Fibroblast of lung (primary cell): ENCODE results near the gene PROM2.

ENCODE experiments used
- EZH2 ChIP-seq: IDR thresholded peaks from 2 replicates; pipeline ENCODE4 v1.5.1; 2012; ENCODE audit warnings: low read length, control low read depth, mild to moderate bottlenecking; ENCODE audit errors: missing control alignments
- TF ChIP-seq, protein P1 (sequence below), 2 donors: IDR thresholded peaks in 1 of 2; conservative IDR thresholded peaks in 1 of 2; 1 replicate in 1 of 2; 2 replicates in 1 of 2; pipeline ENCODE4 v1.5.1; 2011 to 2012; ENCODE audit warnings: low read length in 2 of 2, control low read depth in 1 of 2, inconsistent platforms in 1 of 2, low read depth in 1 of 2, mild to moderate bottlenecking in 1 of 2

DNA sequence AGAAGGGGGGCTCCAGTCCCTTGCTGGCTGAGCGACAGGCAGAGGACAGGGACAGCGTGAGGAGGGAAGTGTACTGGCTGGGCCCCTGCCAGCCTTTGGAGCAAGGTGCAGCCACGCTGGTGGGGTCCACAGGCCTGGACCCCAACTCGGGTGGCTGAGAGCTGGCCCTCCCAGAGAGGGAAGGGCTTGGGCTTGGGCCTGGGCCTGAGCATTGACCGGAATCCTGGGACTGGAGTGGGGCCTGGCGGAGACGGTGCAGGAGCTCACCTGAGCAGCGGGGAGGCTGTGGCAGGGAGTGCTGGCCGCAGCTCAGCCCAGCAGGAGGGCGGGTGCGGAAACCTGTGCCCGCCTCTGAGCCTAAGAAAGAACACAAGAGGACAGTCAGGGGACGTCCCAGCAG is 50.8 kb downstream of the PROM2 start:
- TF ChIP-seq, protein P1, sequence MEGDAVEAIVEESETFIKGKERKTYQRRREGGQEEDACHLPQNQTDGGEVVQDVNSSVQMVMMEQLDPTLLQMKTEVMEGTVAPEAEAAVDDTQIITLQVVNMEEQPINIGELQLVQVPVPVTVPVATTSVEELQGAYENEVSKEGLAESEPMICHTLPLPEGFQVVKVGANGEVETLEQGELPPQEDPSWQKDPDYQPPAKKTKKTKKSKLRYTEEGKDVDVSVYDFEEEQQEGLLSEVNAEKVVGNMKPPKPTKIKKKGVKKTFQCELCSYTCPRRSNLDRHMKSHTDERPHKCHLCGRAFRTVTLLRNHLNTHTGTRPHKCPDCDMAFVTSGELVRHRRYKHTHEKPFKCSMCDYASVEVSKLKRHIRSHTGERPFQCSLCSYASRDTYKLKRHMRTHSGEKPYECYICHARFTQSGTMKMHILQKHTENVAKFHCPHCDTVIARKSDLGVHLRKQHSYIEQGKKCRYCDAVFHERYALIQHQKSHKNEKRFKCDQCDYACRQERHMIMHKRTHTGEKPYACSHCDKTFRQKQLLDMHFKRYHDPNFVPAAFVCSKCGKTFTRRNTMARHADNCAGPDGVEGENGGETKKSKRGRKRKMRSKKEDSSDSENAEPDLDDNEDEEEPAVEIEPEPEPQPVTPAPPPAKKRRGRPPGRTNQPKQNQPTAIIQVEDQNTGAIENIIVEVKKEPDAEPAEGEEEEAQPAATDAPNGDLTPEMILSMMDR (conservative IDR thresholded peaks at IDR 0.05 in 1 of 2, IDR thresholded peaks at IDR 0.05 in 1 of 2; ENCODE audit: low read depth in 1 of 2, low read length in 2 of 2) = no peak
- TF ChIP-seq EZH2 = no peak
